ENCODE results near the gene ROCK1. TPM values are rescaled to one million over a fixed set of nuclear protein-coding genes. Genes with fewer than 3 reads are reported as not detected.

Gene ROCK1
- total RNA-seq, 1 donor from 2014 or later = 16.6 TPM

DNA sequence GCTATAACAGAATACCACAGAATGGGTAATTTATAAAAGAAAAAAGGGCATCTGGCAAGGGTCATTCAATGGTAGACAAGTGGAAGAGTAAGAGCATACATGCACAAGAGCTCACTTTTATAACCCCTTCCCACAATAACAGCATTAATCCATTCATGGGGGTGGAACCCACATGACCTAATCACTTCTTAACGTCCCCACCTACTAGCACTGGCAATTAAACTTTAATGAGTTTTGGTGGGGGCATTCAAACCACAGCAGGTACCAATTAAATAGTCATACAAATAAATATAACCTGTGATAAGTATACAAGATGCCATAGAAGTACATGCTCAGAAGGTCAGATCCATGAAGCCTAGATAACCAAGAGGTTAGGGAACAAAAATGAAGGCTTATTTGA is 48.6 kb downstream of the ROCK1 start:
- Histone ChIP-seq H3K36me3 (ENCODE audit: control insufficient read depth, insufficient read depth, low read length) (no peaks in the 10 kb centered on the region), H3K4me3 (ENCODE audit: low read depth, low read length) (no peak overlapping the region)
- FAIRE-seq = no peak

DNA sequence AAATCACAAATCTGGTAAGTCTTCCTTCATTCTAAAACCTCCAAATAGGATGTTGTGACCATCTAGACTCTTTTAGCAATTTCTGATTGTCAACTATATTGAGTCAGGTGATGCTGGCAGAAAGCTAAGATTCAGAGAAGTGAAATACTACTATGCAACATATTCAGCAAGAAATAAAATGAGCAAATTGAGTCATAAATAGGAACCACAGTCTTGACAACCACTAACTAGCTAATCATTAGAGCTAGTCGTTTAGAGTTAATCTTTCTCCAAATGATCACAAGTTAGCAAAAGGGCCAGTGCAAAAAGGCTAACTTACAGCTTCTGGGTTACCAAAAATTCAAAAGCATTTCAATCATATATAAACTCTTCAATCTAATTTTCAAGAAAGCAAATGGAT is 54.5 kb downstream of the ROCK1 start:
- FAIRE-seq = no peak

More for the DNA sequence above, 48.6 kb downstream of the ROCK1 start:
- DNase-seq (ENCODE audit: low read depth) = no peak
- H3K27me3 ChIP-seq (ENCODE audit: control insufficient read depth, insufficient read depth, low read length) = no peaks in the 10 kb centered on the region
- TF ChIP-seq, protein P1, sequence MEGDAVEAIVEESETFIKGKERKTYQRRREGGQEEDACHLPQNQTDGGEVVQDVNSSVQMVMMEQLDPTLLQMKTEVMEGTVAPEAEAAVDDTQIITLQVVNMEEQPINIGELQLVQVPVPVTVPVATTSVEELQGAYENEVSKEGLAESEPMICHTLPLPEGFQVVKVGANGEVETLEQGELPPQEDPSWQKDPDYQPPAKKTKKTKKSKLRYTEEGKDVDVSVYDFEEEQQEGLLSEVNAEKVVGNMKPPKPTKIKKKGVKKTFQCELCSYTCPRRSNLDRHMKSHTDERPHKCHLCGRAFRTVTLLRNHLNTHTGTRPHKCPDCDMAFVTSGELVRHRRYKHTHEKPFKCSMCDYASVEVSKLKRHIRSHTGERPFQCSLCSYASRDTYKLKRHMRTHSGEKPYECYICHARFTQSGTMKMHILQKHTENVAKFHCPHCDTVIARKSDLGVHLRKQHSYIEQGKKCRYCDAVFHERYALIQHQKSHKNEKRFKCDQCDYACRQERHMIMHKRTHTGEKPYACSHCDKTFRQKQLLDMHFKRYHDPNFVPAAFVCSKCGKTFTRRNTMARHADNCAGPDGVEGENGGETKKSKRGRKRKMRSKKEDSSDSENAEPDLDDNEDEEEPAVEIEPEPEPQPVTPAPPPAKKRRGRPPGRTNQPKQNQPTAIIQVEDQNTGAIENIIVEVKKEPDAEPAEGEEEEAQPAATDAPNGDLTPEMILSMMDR (IDR thresholded peaks at IDR 0.05; ENCODE audit: insufficient read depth, low read length, severe bottlenecking) = no peak

DNA sequence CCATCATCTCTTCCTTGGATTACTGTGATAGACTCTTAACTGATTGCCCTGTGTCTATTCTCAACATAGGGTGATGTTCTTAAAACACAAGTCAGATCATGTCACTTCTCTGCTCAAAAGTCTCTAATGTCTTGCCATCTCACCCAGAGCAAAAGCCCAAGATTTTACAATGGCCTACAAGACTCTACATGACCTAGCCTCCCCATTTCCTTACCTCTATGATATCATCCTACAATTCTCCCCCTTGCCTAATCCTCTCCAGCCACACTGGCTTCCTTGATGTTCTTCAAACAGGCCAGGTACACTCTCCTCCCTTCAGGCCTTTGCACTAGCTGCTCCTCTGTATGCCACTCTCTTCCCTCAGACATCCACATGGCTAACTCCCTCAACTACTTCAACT is 55.1 kb downstream of the ROCK1 start:
- FAIRE-seq (peak; percentile 40), DNase-seq (ENCODE audit: low read depth) (peak; percentile 92)
- no peak overlapping the region for H3K4me3 ChIP-seq (ENCODE audit: low read depth, low read length)
- no peaks in the 10 kb centered on the region for H3K36me3 ChIP-seq (ENCODE audit: control insufficient read depth, insufficient read depth, low read length)
- TF ChIP-seq, protein P1 (IDR thresholded peaks at IDR 0.05; ENCODE audit: insufficient read depth, low read length, severe bottlenecking) = no peak
- no peaks in the 10 kb centered on the region for H3K27me3 ChIP-seq (ENCODE audit: control insufficient read depth, insufficient read depth, low read length)

More for the DNA sequence above, 54.5 kb downstream of the ROCK1 start:
- TF ChIP-seq, protein P1 (IDR thresholded peaks at IDR 0.05; ENCODE audit: insufficient read depth, low read length, severe bottlenecking) = no peak
- peak; percentile 6 for DNase-seq (ENCODE audit: low read depth)
- H3K27me3 ChIP-seq (ENCODE audit: control insufficient read depth, insufficient read depth, low read length) = no peaks in the 10 kb centered on the region
- H3K4me3 ChIP-seq (ENCODE audit: low read depth, low read length) = no peak overlapping the region
- no peaks in the 10 kb centered on the region for H3K36me3 ChIP-seq (ENCODE audit: control insufficient read depth, insufficient read depth, low read length)

DNA sequence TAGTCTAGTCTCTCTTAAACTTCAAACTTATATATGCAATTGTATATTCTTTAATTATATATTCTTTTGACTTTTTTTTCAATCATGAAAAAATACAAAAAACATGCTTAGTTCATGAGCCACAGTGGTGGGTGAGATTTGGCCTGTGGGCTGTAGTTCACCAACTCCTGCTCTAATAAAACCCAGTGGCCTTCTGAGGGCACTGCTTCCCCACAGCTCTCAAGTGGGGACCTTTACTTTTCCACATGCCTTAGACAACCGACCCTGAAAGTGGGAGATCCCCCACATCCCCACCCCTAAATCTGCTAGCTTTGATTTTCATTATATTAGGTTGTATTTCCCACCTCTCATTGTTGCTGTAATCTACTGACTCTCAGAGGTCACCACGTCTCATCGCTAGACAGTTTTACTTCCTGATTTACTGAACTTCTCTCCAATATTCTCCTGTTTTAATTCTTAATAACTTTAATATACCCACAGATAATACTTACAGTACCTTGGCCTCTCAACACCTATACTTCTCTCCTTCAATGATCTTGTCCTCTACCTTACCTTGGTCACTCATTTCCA is 57.3 kb downstream of the ROCK1 start:
- Histone ChIP-seq H3K4me3 (ENCODE audit: low read depth, low read length) (no peak overlapping the region), H3K36me3 (ENCODE audit: control insufficient read depth, insufficient read depth, low read length) (no peaks in the 10 kb centered on the region), H3K27me3 (ENCODE audit: control insufficient read depth, insufficient read depth, low read length) (no peaks in the 10 kb centered on the region)
- DNase-seq (ENCODE audit: low read depth) = no peak
- no peak for FAIRE-seq
- TF ChIP-seq, protein P1 (IDR thresholded peaks at IDR 0.05; ENCODE audit: insufficient read depth, low read length, severe bottlenecking) = no peak

DNA sequence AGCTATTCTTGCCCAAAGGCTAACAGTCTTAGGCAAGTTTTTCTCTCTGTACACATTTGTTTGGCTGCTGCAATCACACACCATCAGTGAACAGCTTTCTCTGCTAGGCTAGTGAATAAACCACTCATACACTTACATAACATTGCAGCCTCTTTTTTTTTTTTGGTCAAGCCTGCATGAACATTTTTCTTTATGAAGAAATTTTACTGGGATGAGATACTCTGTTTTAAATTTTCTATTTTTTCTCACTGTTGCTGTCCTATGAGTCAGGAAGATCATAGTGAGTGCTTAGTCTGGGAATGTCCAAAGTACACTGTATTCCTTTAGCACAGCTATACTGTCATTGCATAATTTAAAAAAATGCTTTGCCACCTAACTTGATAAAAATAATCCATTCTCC is 58.5 kb downstream of the ROCK1 start:
- no peaks in the 10 kb centered on the region for H3K27me3 ChIP-seq (ENCODE audit: control insufficient read depth, insufficient read depth, low read length)
- TF ChIP-seq, protein P1 (IDR thresholded peaks at IDR 0.05; ENCODE audit: insufficient read depth, low read length, severe bottlenecking) = no peak
- no peaks in the 10 kb centered on the region for H3K36me3 ChIP-seq (ENCODE audit: control insufficient read depth, insufficient read depth, low read length)
- FAIRE-seq (no peak), DNase-seq (ENCODE audit: low read depth) (peak; percentile 90)
- H3K4me3 ChIP-seq (ENCODE audit: low read depth, low read length) = no peak overlapping the region

DNA sequence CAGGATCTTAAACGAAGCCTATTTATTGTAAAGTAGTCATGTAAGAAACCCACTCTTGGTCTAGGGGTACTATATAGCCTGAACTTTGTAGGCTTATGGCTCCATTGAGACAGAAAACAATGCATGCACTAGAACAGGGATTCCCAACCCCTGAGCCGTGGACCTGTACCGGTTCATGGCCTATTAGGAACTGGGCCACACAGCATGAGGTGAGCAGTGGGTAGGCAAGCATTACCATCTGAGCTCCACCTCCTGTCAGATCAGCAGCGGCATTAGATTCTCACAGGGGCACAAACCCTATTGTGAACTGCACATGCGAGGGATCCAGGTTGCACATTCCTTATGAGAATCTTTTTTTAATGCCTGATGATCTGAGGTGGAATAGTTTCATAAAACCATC is 59.2 kb downstream of the ROCK1 start:
- FAIRE-seq = no peak
- TF ChIP-seq, protein P1 (IDR thresholded peaks at IDR 0.05; ENCODE audit: insufficient read depth, low read length, severe bottlenecking) = no peak

More for the DNA sequence above, 59.2 kb downstream of the ROCK1 start:
- H3K4me3 ChIP-seq (ENCODE audit: low read depth, low read length) = no peak overlapping the region
- H3K36me3 ChIP-seq (ENCODE audit: control insufficient read depth, insufficient read depth, low read length) = no peaks in the 10 kb centered on the region
- no peak for DNase-seq (ENCODE audit: low read depth)
- no peaks in the 10 kb centered on the region for H3K27me3 ChIP-seq (ENCODE audit: control insufficient read depth, insufficient read depth, low read length)
